Posterior cingulate gyrus (tissue), 11 donors: Measurements from ENCODE around the gene PATL1.
"Not testable (repeated sequence)": the region's sequence is repeated elsewhere in the genome, so short reads cannot be mapped to it uniquely, and the experiment has no call there.

ENCODE experiments used
- DNase-seq, 10 donors: peaks; one replicate each; pipeline versions ENCODE4 v3.0.0 to v3.0.0-alpha.2; 2020 to 2021; ENCODE audit warnings: mixed read lengths in 3 of 10
- intact Hi-C: fragments of 100-400 bp; cut with DNase I; formaldehyde crosslinking; loops from one replicate; pipeline ENCODE4 v1.15.1; 2023

The PATL1 gene

GRCh38 chr11:59668950-59669610 is at the start of gene PATL1:
PATL1 (minus strand) TSS chr11:59669037; CDS start chr11:59668895, 142 bp downstream.
- DNase-seq: peak; percentile 98 to 100 (median 98)
- intact Hi-C loops: loop anchor here (1.0 to 5.0 kb wide), 4 partner anchors 53 to 133 kb away; partner anchors contain the start of gene STX3

GRCh38 chr11:59716051-59716450 is 47.2 kb upstream of the PATL1 start:
- no peak for DNase-seq
- intact Hi-C loops: no loop called here

- DNase-seq: no peak
- intact Hi-C loops: no loop called here
Observed at GRCh38 chr11:59713745-59714144, 44.9 kb upstream of the PATL1 start, which contains the start of gene OR10V1. OR10V1 (minus strand) TSS chr11:59713845; CDS start chr11:59713845, 0 bp downstream.

GRCh38 chr11:59710136-59710847 is 41.5 kb upstream of the PATL1 start:
- DNase-seq: no peak
- intact Hi-C loops: no loop called here

- intact Hi-C loops: no loop called here
- DNase-seq: no peak
Observed at GRCh38 chr11:59708537-59708936, 39.7 kb upstream of the PATL1 start.

GRCh38 chr11:59707371-59707770 is 38.5 kb upstream of the PATL1 start:
- DNase-seq: no peak
- intact Hi-C loops: no loop called here

GRCh38 chr11:59706518-59707285 is 37.9 kb upstream of the PATL1 start:
- no peak for DNase-seq
- intact Hi-C loops: no loop called here

GRCh38 chr11:59705294-59705693 is 36.5 kb upstream of the PATL1 start:
- no peak for DNase-seq
- intact Hi-C loops: no loop called here

GRCh38 chr11:59703515-59703914 is 34.7 kb upstream of the PATL1 start:
- DNase-seq, intact Hi-C loops: not testable (repeated sequence)

GRCh38 chr11:59700157-59700556 is 31.3 kb upstream of the PATL1 start:
- intact Hi-C loops, DNase-seq: not testable (repeated sequence)

GRCh38 chr11:59698506-59698905 is 29.7 kb upstream of the PATL1 start:
- intact Hi-C loops: no loop called here
- no peak for DNase-seq

- DNase-seq: no peak
- intact Hi-C loops: no loop called here
Observed at GRCh38 chr11:59692915-59693314, 24.1 kb upstream of the PATL1 start.

- intact Hi-C loops: no loop called here
- DNase-seq: no peak
Observed at GRCh38 chr11:59691156-59691555, 22.3 kb upstream of the PATL1 start.

- intact Hi-C loops: no loop called here
Observed at GRCh38 chr11:59689015-59689414, 20.2 kb upstream of the PATL1 start.

GRCh38 chr11:59681260-59681725 is 12.5 kb upstream of the PATL1 start:
- intact Hi-C loops: loop anchor here (5.0 kb wide), 1 partner anchor 144 kb away; no protein-coding TSS in a partner anchor
- DNase-seq: peak in 1 of 10 donors; percentile 12

More at GRCh38 chr11:59689015-59689414, 20.2 kb upstream of the PATL1 start:
- DNase-seq: peak in 1 of 10 donors; percentile 24

- peak in 4 of 10 donors; percentile 5 to 85 (median 19) for DNase-seq
- intact Hi-C loops: loop anchor here (5.0 kb wide), 1 partner anchor 143 kb away; no protein-coding TSS in a partner anchor
Observed at GRCh38 chr11:59680287-59681154, 11.7 kb upstream of the PATL1 start.

GRCh38 chr11:59679347-59679746 is 10.5 kb upstream of the PATL1 start:
- intact Hi-C loops: no loop called here
- no peak for DNase-seq

GRCh38 chr11:59678813-59679165 is 10.0 kb upstream of the PATL1 start:
- intact Hi-C loops: no loop called here
- no peak for DNase-seq

- intact Hi-C loops: no loop called here
- DNase-seq: no peak
Observed at GRCh38 chr11:59678118-59678812, 9.4 kb upstream of the PATL1 start.
